Spleen (tissue), 11 donors: ENCODE data around the gene HORMAD2. TPM values are rescaled to one million over a fixed set of nuclear protein-coding genes. Genes with fewer than 3 reads are reported as not detected.

Source experiments
- DNase-seq: peaks from one replicate; pipeline ENCODE4 v3.0.0-alpha.2; 2020
- H3K27ac ChIP-seq, 8 donors: fragments of 200-600 bp; sonication (generic) in 7 of 8; 1 replicate in 4 of 8; 2 replicates in 4 of 8; pipeline versions ENCODE4 v1.5.0 to v1.8.0; 2016 to 2021; ENCODE audit warnings: inconsistent platforms in 4 of 8, mild to moderate bottlenecking in 4 of 8, moderate library complexity in 1 of 8
- H3K27me3 ChIP-seq, 7 donors: fragments of 200-600 bp; sonication (generic) in 6 of 7; replicated peaks in 1 of 7; 1 replicate in 4 of 7; 2 replicates in 3 of 7; pipeline versions ENCODE4 v1.5.0 to v1.8.0; 2016 to 2021; ENCODE audit warnings: inconsistent platforms in 3 of 7, mild to moderate bottlenecking in 1 of 7
- H3K36me3 ChIP-seq, 6 donors: fragments of 200-600 bp; sonication (generic) in 5 of 6; 1 replicate in 4 of 6; 2 replicates in 2 of 6; pipeline versions ENCODE4 v1.5.0 to v1.8.0; 2016 to 2021; ENCODE audit warnings: inconsistent platforms in 2 of 6
- H3K4me1 ChIP-seq, 6 donors: fragments of 200-600 bp; sonication (generic) in 5 of 6; 1 replicate in 3 of 6; 2 replicates in 3 of 6; pipeline versions ENCODE4 v1.5.0 to v1.8.0; 2016 to 2021; ENCODE audit warnings: inconsistent platforms in 3 of 6
- H3K4me3 ChIP-seq, 8 donors: fragments of 200-600 bp; sonication (generic) in 7 of 8; 1 replicate in 4 of 8; 2 replicates in 4 of 8; pipeline versions ENCODE4 v1.5.0 to v1.8.0; 2016 to 2021; ENCODE audit warnings: inconsistent platforms in 4 of 8, mild to moderate bottlenecking in 4 of 8, moderate library complexity in 2 of 8
- H3K9me3 ChIP-seq, 8 donors: fragments of 200-600 bp; sonication (generic) in 7 of 8; 1 replicate in 4 of 8; 2 replicates in 4 of 8; pipeline versions ENCODE4 v1.5.0 to v1.8.0; 2016 to 2021; ENCODE audit warnings: inconsistent platforms in 4 of 8
- POLR2A ChIP-seq, 3 donors: fragments of 450-650 bp; IDR thresholded peaks; one replicate each; pipeline ENCODE4 v1.5.1; 2017; ENCODE audit warnings: antibody characterized with exemption in 3 of 3, mild to moderate bottlenecking in 1 of 3
- POLR2AphosphoS5 ChIP-seq, 3 donors: sonication (generic); formaldehyde crosslinking; IDR thresholded peaks; one replicate each; pipeline ENCODE4 v1.5.1; 2017; ENCODE audit warnings: antibody characterized with exemption in 3 of 3
- WGBS, 5 donors: extraction: QIAGEN DNeasy Blood & Tissue Kit in 3 of 5; methylation state at CpG; one replicate each; pipeline versions ENCODE4 v1.1.5 to v1.1.7; 2013 to 2018; 5-methylcytosine and 5-hydroxymethylcytosine counted together
- intact Hi-C: fragments of 100-400 bp; cut with DNase I; formaldehyde crosslinking; loops from one replicate; pipeline ENCODE4 v1.15.0; 2023; ENCODE audit warnings: low total_unique reads
- polyA plus RNA-seq, 3 donors: library from polyadenylated mRNA; stranded (reverse); fragments of 200-250 nt; gene quantifications; one replicate each; pipeline ENCODE4 v1.2.1, GENCODE V29; 2013
- total RNA-seq, 7 donors: library from RNA; depleted of rRNA in 3 of 7; stranded (reverse); fragments of >200 nt in 3 of 7; fragmentation: NEBNext Ultra II Directional in 4 of 7; extraction: Animal tissue kit (Norgen Biotek cat#: 25700) in 4 of 7; gene quantifications; one replicate each; pipeline versions ENCODE4 v1.1.0 to v1.2.1, GENCODE V29; 2016 to 2021
- TF ChIP-seq, protein P1 (sequence below), 11 experiments: fragments of 200-600 bp in 7 of 11; fragments of 450-650 bp in 4 of 11; sonication (generic) in 4 of 11; IDR thresholded peaks in 8 of 11; conservative IDR thresholded peaks in 3 of 11; 1 replicate in 7 of 11; 2 replicates in 4 of 11; pipeline versions ENCODE4 v1.4.0 to v1.8.0; 2016 to 2021; ENCODE audit warnings: antibody characterized with exemption in 11 of 11, inconsistent platforms in 4 of 11, mild to moderate bottlenecking in 1 of 11
- donor health status: healthy with polysubstance abuse.
- donor health status: DM: no; HTN: no; CAD: no; lungs with moderate emphysema.
- donor health status: DM: no; HTN: no; CAD: no.
- donor health status: Bipolar disorder and iron deficiency.
- donor health status: healthy.
- donor health status: DM: no; HTN: no; CAD: no.
- donor health status: DM: yes; HTN: yes; CAD: no.

The HORMAD2 gene
- total and polyA plus RNA-seq, 10 donors = not detected

DNA sequence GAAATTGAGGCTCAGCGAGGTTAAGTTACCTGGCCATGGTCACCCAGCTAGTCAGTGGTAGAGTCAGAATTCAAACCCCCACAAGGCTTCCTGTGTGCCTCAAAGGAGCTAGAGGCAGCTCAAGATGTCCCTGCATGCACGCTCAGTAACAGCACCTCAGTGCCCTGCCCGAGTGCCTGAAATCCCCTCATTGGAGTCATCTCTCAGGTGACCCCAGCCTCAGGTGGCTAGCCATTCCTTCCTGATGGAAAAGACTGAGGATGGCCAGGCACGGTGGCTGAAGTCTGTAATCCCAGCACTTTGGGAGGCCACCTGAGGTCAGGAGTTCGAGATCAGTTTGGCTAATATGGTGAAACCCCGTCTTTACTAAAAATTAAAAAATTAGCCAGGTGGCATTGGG lies 129.4 kb downstream of the HORMAD2 start:
- TF ChIP-seq, protein P1, sequence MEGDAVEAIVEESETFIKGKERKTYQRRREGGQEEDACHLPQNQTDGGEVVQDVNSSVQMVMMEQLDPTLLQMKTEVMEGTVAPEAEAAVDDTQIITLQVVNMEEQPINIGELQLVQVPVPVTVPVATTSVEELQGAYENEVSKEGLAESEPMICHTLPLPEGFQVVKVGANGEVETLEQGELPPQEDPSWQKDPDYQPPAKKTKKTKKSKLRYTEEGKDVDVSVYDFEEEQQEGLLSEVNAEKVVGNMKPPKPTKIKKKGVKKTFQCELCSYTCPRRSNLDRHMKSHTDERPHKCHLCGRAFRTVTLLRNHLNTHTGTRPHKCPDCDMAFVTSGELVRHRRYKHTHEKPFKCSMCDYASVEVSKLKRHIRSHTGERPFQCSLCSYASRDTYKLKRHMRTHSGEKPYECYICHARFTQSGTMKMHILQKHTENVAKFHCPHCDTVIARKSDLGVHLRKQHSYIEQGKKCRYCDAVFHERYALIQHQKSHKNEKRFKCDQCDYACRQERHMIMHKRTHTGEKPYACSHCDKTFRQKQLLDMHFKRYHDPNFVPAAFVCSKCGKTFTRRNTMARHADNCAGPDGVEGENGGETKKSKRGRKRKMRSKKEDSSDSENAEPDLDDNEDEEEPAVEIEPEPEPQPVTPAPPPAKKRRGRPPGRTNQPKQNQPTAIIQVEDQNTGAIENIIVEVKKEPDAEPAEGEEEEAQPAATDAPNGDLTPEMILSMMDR (IDR thresholded peaks at IDR 0.05 in 8 of 11, conservative IDR thresholded peaks at IDR 0.05 in 3 of 11) = no peak
- TF ChIP-seq POLR2AphosphoS5 (IDR thresholded peaks at IDR 0.05) (no peak), POLR2A (IDR thresholded peaks at IDR 0.05) (no peak)
- H3K27ac ChIP-seq = peak overlapping the region; percentile 22 to 78 (median 72)

DNA sequence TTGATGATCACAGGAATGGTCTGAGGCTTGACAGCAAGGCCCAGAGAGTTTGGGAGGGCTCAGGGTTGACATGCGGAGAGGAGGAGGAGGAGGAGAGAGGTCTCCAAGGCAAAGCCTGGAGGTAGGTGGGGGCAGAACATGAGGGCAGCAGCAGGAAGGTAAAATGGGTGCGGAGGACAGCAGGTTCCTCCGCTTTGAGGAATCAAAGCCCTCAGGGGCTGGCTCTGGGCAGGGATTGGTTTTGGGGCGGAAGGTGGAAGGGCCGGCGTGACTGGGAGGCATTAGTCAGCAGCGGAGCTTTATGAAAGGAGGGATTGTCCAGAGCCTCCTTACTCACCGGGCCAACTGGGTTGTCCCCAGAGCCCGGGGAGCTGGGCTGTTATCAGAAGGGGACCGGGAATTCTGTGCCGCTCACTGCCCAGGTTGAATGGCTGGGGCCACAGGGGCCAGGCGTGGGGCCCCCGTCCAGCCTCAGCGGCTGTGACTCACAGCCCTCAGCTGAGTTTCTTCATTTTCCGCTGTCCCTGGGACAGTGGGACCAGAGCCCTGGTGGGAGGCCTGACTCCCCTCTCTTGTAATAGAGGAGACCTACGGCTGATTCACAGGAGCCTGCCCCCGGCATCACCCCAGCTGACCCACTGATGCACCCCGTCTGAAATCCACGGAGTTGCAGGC lies 130.1 kb downstream of the HORMAD2 start:
- H3K4me3 ChIP-seq = no peak overlapping the region
- no peak for TF ChIP-seq POLR2A (IDR thresholded peaks at IDR 0.05)
- no peaks in the 10 kb centered on the region for H3K36me3 ChIP-seq
- H3K9me3 ChIP-seq = no peaks in the 10 kb centered on the region
- peak; percentile 27 for DNase-seq
- no peaks in the 10 kb centered on the region for H3K27me3 ChIP-seq
- peak overlapping the region in 2 of 8 donors; percentile 71 to 75 for H3K27ac ChIP-seq
- 89 to 97% (median 92%) methylated on average over 18 to 19 of the region's 19 CpGs for WGBS, 5 donors
- intact Hi-C loops = no loop called here
- H3K4me1 ChIP-seq = peaks cover 17 to 71% (median 39%) of the 10 kb centered on the region in 6 donors

More for the DNA sequence above, 129.4 kb downstream of the HORMAD2 start:
- Histone ChIP-seq H3K9me3 (no peaks in the 10 kb centered on the region), H3K36me3 (no peaks in the 10 kb centered on the region), H3K4me1 (peaks cover 19 to 79% (median 47%) of the 10 kb centered on the region in 6 donors), H3K27me3 (no peaks in the 10 kb centered on the region), H3K4me3 (no peak overlapping the region)
- intact Hi-C loops = no loop called here
- peak; percentile 16 for DNase-seq
- 80 to 96% (median 94%) methylated on average over 6 of the region's 6 CpGs for WGBS, 5 donors

DNA sequence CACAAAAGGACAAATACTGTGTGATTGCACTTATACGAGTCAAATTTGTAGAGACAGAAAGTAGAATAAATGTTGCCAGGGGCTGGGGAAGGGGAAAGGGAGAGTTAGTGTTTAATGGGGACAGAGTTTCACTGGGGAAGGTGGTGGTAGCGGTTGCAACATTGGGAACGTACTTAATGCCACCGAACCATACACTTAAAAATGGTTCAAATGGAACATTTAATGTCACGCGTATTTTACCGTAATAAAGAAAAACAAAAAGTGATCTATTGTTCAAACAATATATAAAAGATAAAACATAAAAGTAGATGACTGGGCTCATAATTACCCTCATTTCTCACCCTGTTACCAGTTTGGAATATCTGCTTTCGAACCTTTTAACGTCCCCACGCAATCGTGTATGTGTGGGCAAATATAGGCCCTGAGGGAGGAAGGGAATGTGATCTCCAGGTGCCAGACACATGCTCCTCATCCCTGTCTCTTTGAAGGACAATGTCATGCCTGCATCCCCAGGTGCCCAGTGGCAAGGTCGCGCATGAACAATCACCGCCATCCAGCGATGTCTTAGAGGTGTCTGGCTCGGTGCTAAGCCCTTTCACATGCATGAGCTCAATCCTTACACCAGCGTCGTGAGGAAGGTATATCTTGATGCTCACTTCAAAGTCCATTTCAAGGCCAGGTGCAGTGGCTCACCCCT lies 131.0 kb downstream of the HORMAD2 start:
- DNase-seq = peak; percentile 20

DNA sequence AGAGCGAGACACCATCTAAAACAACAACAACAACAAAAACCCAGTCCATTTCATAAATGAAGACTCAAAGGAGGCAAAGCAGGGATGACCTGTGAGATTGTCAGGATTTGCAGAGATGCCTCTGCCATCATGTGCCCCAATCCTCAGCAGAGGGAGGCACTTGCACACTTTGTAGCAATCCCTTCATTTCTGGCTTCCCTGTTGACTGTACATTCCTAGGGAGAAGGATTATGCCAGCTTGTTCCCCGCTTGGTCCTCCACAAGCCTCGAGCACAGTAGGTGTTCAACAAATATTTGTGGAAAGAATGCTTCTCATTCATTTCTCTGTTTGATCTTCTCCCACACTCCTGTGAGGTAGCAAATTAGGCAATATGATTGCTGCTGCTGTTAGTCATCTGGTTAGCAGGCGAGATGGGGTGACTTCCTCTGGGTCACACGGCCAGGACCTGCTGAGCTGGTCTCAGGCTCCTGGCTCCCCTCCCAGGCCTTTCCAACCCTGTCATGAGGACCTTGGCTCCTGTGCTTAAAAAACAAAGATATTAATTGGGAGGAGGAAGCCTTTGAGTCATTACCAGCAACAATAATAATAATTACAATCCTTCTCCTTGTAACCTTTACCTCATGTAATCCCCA lies 132.2 kb downstream of the HORMAD2 start:
- Histone ChIP-seq H3K36me3 (no peaks in the 10 kb centered on the region), H3K27me3 (no peaks in the 10 kb centered on the region), H3K27ac (peak overlapping the region in 7 of 8 donors; percentile 48 to 81 (median 79)), H3K9me3 (no peaks in the 10 kb centered on the region), H3K4me1 (peaks cover 15 to 50% (median 31%) of the 10 kb centered on the region in 6 donors), H3K4me3 (peak overlapping the region in 1 of 8 donors; percentile 38)
- intact Hi-C loops = no loop called here
- 43 to 55% (median 50%) methylated on average over 5 of the region's 5 CpGs for WGBS, 5 donors
- TF ChIP-seq POLR2AphosphoS5 (IDR thresholded peaks at IDR 0.05) (peak in 1 of 3 donors; percentile 58), POLR2A (IDR thresholded peaks at IDR 0.05) (no peak)
- DNase-seq = peak; percentile 83

More for the DNA sequence above, 131.0 kb downstream of the HORMAD2 start:
- Histone ChIP-seq H3K36me3 (no peaks in the 10 kb centered on the region), H3K9me3 (no peaks in the 10 kb centered on the region), H3K27me3 (no peaks in the 10 kb centered on the region), H3K4me1 (peaks cover 15 to 62% (median 32%) of the 10 kb centered on the region in 6 donors), H3K4me3 (no peak overlapping the region), H3K27ac (peak overlapping the region in 1 of 8 donors; percentile 79)
- TF ChIP-seq, protein P1 (IDR thresholded peaks at IDR 0.05 in 8 of 11, conservative IDR thresholded peaks at IDR 0.05 in 3 of 11) = no peak
- TF ChIP-seq POLR2AphosphoS5 (IDR thresholded peaks at IDR 0.05) (no peak), POLR2A (IDR thresholded peaks at IDR 0.05) (no peak)
- WGBS, 5 donors = 91 to 96% (median 95%) methylated on average over 18 of the region's 18 CpGs
- intact Hi-C loops = no loop called here
